AG09309 (cell line): ENCODE measurements around the gene RGS6.

Source experiments
- DNase-seq: peaks from one replicate; pipeline ENCODE4 v3.0.0-alpha.2; 2010; ENCODE audit warnings: low read depth
- H3K4me3 ChIP-seq: 2 replicates; pipeline ENCODE4 v1.5.1; 2011; ENCODE audit warnings: mild to moderate bottlenecking, low read depth, low read length, moderate library complexity; ENCODE audit not compliant: control insufficient read depth
- TF ChIP-seq, protein P1 (sequence below): IDR thresholded peaks from 2 replicates; pipeline ENCODE4 v1.5.1; 2011; ENCODE audit warnings: mild to moderate bottlenecking, low read depth, low read length, inconsistent platforms; ENCODE audit not compliant: insufficient read depth, control insufficient read depth; ENCODE audit errors: missing control alignments

RGS6 gene

DNA sequence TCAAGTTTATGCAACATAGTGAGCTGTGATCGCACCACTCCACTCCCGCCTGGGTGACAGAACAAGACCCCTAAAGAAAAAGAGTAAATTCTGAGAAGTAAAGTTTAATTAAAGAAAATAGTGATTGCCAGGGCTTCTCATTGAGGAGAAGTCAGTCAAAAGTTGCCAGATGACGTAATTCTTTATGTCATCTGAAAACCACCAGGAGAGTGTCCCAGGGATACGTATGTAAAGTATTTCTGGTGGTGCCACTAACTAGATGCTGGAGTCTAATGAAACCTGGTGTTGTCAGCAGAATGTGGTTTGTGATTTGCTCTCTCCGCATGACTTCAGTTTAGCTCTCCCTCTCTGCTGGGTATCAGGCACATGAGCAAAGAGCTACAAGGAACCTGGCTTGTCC, 569.2 kb downstream of the RGS6 start:
- no peak overlapping the region for H3K4me3 ChIP-seq
- no peak for DNase-seq
- TF ChIP-seq, protein P1, sequence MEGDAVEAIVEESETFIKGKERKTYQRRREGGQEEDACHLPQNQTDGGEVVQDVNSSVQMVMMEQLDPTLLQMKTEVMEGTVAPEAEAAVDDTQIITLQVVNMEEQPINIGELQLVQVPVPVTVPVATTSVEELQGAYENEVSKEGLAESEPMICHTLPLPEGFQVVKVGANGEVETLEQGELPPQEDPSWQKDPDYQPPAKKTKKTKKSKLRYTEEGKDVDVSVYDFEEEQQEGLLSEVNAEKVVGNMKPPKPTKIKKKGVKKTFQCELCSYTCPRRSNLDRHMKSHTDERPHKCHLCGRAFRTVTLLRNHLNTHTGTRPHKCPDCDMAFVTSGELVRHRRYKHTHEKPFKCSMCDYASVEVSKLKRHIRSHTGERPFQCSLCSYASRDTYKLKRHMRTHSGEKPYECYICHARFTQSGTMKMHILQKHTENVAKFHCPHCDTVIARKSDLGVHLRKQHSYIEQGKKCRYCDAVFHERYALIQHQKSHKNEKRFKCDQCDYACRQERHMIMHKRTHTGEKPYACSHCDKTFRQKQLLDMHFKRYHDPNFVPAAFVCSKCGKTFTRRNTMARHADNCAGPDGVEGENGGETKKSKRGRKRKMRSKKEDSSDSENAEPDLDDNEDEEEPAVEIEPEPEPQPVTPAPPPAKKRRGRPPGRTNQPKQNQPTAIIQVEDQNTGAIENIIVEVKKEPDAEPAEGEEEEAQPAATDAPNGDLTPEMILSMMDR: no peak

DNA sequence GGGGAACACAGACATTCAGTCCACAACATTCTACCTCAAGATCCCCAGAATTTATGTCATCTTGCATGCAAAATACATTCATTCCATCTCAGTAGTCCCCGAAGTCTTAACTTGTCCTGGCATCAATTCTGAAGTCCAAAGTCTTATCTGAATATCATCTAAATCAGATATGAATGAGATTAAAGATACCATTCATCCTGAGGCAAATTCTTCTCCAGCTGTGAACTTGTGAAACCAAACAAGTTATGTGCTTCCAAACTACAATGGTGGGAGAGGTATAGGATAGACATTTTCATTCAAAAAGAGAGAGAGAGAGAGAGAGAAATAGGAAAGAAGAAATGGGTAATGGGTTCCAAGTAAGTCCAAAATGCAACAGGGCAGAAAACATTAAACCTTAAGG, 571.0 kb downstream of the RGS6 start:
- DNase-seq: no peak
- TF ChIP-seq, protein P1: no peak
- no peak overlapping the region for H3K4me3 ChIP-seq

DNA sequence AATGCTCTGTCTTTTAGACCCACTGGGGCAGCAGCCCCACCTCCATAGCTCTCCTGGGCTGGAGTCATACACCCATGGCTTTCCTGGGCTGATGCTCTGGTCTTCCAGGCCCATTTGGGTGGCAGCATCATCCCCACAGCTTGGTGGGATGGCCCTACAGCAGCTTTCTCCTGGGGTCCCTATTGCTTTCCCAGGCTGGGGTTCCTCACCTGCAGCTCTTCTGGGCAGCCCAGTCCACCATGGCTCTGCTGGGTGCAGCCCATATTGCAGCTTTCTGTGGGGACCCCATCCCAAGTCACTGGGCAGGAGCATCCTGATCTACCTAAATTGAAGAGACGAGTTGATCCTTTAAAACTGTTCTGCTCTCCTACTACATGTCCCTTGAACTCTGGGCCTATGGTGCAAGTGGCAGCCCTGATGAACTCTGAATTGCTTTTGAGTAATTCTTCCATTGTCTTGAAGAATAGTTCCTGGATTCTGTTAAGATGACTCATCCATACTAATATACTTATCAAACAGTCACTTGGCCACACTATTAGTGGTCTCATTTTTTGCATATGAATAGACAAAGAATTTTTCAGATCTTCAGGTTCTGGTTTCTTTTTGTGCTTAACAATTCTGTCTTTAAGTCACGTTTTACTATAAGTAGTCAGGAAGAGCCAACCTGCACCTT, 571.6 kb downstream of the RGS6 start:
- DNase-seq: no peak
- no peak overlapping the region for H3K4me3 ChIP-seq
- TF ChIP-seq, protein P1: no peak

DNA sequence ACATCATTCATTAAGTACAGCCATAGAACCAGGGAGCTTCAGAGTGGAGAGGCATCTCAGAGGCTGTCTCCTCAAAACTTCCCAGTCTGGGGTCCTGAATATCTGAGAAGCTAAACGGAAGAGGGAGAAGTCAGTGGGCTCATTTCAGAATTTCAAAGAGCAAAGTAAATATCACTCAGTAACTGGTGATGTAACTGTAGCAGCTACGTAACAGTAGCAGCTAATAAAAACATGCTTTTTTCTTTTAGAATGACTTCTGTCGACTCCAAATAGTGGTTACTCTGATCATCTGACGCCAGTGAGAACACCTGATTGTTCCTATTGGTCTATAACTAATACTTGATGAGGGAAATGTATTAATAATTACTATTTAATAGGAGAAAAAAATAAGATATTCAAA, 578.3 kb downstream of the RGS6 start:
- TF ChIP-seq, protein P1: no peak
- no peak for DNase-seq

DNA sequence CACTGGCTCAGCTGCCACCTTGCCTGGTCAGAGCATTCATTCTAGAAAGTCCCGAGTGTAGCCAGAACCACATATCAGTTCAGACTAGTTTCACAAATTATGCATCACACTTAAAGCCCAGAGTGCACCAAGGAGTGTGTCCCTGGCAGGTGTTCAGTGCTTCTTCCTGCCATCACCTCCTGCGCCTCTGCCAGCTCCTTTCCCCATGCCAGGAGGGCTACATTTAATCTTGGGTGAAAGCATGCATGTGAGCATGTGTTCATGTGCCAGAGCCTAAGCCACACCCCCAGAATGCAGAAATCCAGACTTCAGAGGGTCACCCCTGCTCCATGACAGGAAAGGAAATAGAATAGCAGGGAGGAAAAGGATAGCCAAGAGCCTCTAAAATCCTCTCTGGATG, 580.1 kb downstream of the RGS6 start:
- H3K4me3 ChIP-seq: no peak overlapping the region
- no peak for DNase-seq
- TF ChIP-seq, protein P1: no peak

More for the DNA sequence above, 578.3 kb downstream of the RGS6 start:
- H3K4me3 ChIP-seq: no peak overlapping the region

DNA sequence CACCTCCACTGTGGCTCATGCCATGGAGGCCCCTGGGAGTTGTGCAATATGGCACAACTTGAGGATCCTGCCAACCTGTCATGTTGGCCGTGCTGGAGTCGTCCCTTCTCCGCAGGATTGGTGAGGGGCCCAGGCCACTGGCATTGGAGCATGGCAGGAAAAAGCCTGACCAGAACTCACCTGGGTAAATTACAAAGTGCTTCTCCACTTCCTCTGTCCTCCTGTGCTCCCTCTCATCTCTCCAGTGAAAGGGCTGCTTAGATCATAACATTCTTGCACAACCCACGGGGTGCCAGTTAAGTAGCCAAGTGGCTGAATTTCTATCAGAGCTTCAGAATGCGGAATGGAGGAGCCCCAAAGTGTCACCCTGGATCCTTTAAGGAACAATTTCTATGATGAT, 580.7 kb downstream of the RGS6 start:
- no peak overlapping the region for H3K4me3 ChIP-seq
- TF ChIP-seq, protein P1: no peak
- DNase-seq: no peak
